Activated naive CD4-positive, alpha-beta T cell treated with anti-CD3 and anti-CD28 coated beads for 36 hours (primary cell): ENCODE data around the gene SPHK2. TPM values are rescaled to one million over a fixed set of nuclear protein-coding genes. Genes with fewer than 3 reads are reported as not detected.
"Not testable (repeated sequence)": the region's sequence is repeated elsewhere in the genome, so short reads cannot be mapped to it uniquely, and the experiment has no call there.

Experiments
- CTCF ChIA-PET: fragments of 350-600 bp; sonication (Branson Sonifier 250); formaldehyde crosslinking; loops from one replicate; lab custom pipeline; 2021; ENCODE audit warnings: antibody characterized with exemption; lab: Charles Lee
- DNase-seq: peaks from one replicate; pipeline ENCODE4 v3.0.0-alpha.2; 2020
- H3K27ac Mint-ChIP-seq: one replicate; pipeline ENCODE4 v1.8.0; 2021; ENCODE audit warnings: mild to moderate bottlenecking, mixed read lengths
- H3K27me3 Mint-ChIP-seq: one replicate; pipeline ENCODE4 v1.8.0; 2021; ENCODE audit warnings: low read depth, mixed read lengths
- H3K36me3 Mint-ChIP-seq: one replicate; pipeline ENCODE4 v1.8.0; 2021; ENCODE audit warnings: low read depth, mixed read lengths
- H3K4me1 Mint-ChIP-seq: one replicate; pipeline ENCODE4 v1.8.0; 2021; ENCODE audit warnings: low read depth, mixed read lengths
- H3K4me3 Mint-ChIP-seq: one replicate; pipeline ENCODE4 v1.8.0; 2021; ENCODE audit warnings: mild to moderate bottlenecking, moderate library complexity, mixed read lengths
- H3K9me3 Mint-ChIP-seq: one replicate; pipeline ENCODE4 v1.8.0; 2021; ENCODE audit warnings: mixed read lengths
- intact Hi-C: fragments of 100-400 bp; cut with micrococcal nuclease; formaldehyde crosslinking; loops from one replicate; pipeline ENCODE4 v1.15.1; 2023
- total RNA-seq, 2 experiments: library from RNA; stranded (reverse); gene quantifications; one replicate each; pipeline ENCODE4 v1.2.3, GENCODE V29; 2021

The SPHK2 gene
- total RNA-seq, 2 experiments from 2014 or later = 20.1 to 20.6 TPM

GRCh38 chr19:48672994-48673393 lies 53.7 kb downstream of the SPHK2 start, which contains the start of gene NTN5:
Gene NTN5, minus strand, starts transcription at chr19:48673017. Its CDS starts 2,031 bp downstream, at chr19:48670986.
- Mint-ChIP-seq H3K9me3 (no peaks in the 10 kb centered on the region), H3K36me3 (no peaks in the 10 kb centered on the region), H3K27me3 (no peaks in the 10 kb centered on the region), H3K27ac (no peak within 1 kb of the TSS), H3K4me1 (peaks cover 5% of the 10 kb centered on the region), H3K4me3 (no peak within 1 kb of the TSS)
- CTCF ChIA-PET = interaction anchor here (0.6 kb wide), 1 partner anchor 603 kb away, joined by 5 read pairs; no protein-coding TSS in a partner anchor
- no peak for DNase-seq
- intact Hi-C loops = no loop called here

DNA sequence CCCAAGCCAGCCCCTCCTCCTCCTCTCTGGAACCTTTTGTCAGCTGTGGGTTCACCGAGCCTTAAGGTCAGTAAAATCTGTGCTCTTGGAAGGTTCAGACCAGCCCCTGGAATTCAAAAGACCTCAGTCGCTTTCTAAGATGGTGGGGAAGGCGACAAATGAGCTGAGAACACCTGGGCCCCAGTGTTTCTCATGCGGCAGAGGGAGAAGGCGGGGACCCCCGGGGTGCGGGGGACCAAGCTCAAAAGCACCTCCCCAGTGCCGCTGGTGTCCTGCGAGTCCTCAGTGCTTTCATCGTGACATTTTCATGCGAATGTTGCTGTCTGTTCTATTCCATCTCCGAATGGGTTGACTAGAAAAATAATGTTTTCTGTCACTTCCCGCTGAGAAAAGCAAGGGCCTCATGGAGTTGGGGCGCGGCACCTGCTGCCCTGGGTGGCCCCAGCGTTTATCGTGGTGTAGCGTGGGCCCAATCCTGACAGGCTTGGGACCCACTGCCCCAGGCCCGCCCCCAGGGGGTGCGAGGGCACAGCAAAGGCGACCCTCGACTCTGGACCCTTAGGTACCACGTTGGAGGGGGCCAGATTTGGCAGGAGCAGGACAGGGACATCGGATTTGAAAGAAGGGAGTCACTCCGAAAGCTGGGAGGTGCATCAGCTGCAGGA lies 54.3 kb downstream of the SPHK2 start:
- Mint-ChIP-seq H3K9me3 (no peaks in the 10 kb centered on the region), H3K27ac (no peak overlapping the region), H3K36me3 (no peaks in the 10 kb centered on the region), H3K4me3 (no peak overlapping the region), H3K4me1 (peaks cover 5% of the 10 kb centered on the region), H3K27me3 (no peaks in the 10 kb centered on the region)
- intact Hi-C loops = no loop called here
- CTCF ChIA-PET = interaction anchor here (0.6 to 2.6 kb wide), 6 partner anchors 9 to 602 kb away, joined by 5 to 17 read pairs (median 6); partner anchors contain the start of genes CA11 and FUT2
- DNase-seq = no peak

DNA sequence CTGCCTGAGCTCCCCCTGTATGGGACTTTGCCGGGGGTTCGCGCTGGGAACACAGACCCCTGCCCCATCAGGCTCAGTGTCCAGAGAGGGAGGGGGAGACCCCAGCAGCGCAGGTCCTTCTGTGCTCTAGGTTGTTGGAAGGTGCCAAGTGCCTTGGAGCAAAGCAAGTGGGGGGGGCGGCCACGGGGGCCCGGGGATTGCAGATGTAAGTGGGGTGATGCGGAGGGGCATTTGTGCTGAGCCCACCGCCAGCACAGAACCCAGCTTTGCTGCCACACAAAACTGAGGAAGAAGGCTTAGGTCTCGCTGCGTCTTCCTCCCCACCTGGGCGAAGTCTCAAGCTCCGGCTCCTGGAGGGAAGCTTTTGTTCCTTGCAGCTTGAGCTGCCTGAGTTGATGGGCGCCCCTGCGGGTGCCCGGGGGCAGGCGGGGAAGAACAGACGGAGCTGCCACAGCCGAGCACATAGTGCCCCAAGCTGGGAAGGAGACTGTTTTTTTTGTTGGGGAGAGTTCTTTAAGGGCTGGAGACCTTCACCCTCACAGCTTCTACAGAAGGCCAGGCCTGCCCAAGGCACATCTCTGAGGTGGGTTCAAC lies 55.0 kb downstream of the SPHK2 start:
- DNase-seq = no peak
- no peaks in the 10 kb centered on the region for H3K9me3 Mint-ChIP-seq
- H3K27ac Mint-ChIP-seq = no peak overlapping the region
- H3K4me3 Mint-ChIP-seq = no peak overlapping the region
- no peaks in the 10 kb centered on the region for H3K36me3 Mint-ChIP-seq
- CTCF ChIA-PET = interaction anchor here (0.7 to 2.7 kb wide), 11 partner anchors 9 to 114 kb away, joined by 3 to 17 read pairs (median 6); partner anchors contain the start of genes CA11 and FUT2
- no peaks in the 10 kb centered on the region for H3K27me3 Mint-ChIP-seq
- intact Hi-C loops = no loop called here
- H3K4me1 Mint-ChIP-seq = peaks cover 5% of the 10 kb centered on the region

DNA sequence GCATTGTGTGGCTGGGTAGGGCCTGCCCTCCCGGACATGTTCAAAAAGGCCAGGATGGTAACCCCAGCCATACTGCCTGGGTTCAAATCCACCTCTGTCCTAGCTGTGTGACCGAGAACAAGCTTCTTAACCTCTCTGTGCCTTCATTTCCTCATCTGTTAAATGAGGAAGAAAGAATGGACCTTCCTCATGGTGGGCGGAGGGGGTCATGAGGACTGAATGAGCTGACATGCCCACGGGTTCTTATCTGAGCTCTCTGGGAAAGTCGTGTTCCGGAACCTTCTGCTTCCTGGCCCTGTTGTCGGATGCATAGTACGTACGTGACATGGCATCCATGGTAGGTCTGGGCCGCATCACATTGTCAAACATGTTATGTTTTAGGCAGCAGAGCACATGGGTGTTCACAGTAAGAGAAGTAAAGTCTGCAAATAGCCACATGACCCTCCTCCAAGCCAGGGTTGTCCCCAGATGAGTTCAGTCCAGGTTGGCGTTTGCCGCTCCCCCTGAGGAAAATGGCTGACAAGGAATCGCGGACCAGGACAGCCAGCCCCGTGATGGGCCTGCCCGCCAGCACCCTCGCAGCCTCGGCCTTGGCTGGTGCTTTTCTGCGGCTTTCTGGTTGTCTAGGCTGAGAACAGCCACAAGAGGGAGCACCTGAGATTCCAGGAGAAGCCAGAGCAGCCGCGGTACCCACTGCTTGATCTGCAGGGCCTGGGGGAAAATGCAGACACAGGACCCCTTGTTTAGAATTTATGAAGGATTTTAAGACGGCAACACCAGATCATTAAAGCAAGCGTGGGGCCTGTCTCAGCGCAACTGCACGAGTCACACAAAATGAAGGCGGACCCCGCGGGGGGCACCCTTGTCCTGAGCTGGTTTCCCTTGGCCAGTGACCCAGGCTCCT lies 55.9 kb downstream of the SPHK2 start:
- Mint-ChIP-seq H3K36me3 (no peaks in the 10 kb centered on the region), H3K4me3 (no peak overlapping the region), H3K4me1 (peaks cover 5% of the 10 kb centered on the region), H3K27me3 (no peaks in the 10 kb centered on the region), H3K9me3 (no peaks in the 10 kb centered on the region), H3K27ac (no peak overlapping the region)
- DNase-seq = peak; percentile 86
- CTCF ChIA-PET = interaction anchor here (0.7 to 2.7 kb wide), 14 partner anchors 10 to 226 kb away, joined by 3 to 17 read pairs (median 5); partner anchors contain the start of genes CA11 and FUT2
- intact Hi-C loops = loop anchor here (1.0 kb wide), 2 partner anchors 29 to 63 kb away; partner anchors contain the start of gene CA11

DNA sequence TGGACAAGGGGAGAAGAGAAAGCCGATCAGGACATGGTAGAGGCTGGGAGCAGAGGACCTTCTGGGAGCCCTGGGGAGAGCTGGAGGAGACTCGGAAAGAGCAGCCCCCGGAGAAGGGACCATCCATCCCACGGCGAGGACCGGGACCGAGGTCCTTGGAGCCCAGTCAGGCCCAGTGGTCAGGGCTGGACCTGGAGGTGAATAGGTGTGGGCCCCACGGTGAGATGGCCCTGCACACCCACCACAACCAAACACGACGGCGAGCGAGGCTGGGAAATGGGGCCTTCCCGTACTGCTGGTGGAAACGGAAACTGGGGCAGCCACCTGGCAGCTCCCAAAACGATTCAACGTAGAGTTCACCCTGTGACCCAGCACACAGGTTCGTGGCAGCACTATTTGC lies 57.2 kb downstream of the SPHK2 start:
- CTCF ChIA-PET = interaction anchor here (1.4 to 2.7 kb wide), 2 partner anchors 16 to 186 kb away, joined by 9 read pairs; no protein-coding TSS in a partner anchor
- no peak for DNase-seq
- intact Hi-C loops = no loop called here
- H3K36me3 Mint-ChIP-seq = no peaks in the 10 kb centered on the region
- H3K27me3 Mint-ChIP-seq = no peaks in the 10 kb centered on the region
- H3K9me3 Mint-ChIP-seq = no peaks in the 10 kb centered on the region
- H3K4me1 Mint-ChIP-seq = peaks cover 5% of the 10 kb centered on the region
- H3K27ac Mint-ChIP-seq = no peak overlapping the region
- no peak overlapping the region for H3K4me3 Mint-ChIP-seq

DNA sequence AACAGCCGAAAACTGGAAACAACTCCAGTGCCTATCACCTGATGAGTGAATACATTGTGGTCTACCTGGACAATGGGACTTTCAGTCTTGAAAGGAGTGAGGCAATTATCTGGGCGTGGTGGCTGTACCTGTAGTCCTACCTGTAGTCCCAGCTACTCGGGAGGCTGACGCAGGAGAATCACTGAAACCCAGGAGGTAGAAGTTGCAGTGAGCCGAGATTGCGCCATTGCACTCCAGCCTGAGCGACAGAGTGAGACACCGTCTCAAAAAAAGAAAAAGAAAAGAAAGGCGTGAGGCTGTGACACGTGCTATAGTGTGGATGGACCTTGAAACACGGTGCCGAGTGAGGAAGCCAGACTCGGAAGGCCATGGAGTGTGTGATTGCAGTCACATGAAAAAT lies 57.6 kb downstream of the SPHK2 start:
- intact Hi-C loops = no loop called here
- Mint-ChIP-seq H3K27ac (no peak overlapping the region), H3K36me3 (no peaks in the 10 kb centered on the region), H3K4me3 (no peak overlapping the region), H3K4me1 (peaks cover 5% of the 10 kb centered on the region), H3K27me3 (no peaks in the 10 kb centered on the region), H3K9me3 (no peaks in the 10 kb centered on the region)
- CTCF ChIA-PET = interaction anchor here (1.4 kb wide), 1 partner anchor 187 kb away, joined by 9 read pairs; no protein-coding TSS in a partner anchor
- DNase-seq = no peak

- Mint-ChIP-seq H3K4me1 (peaks cover 5% of the 10 kb centered on the region), H3K9me3 (no peaks in the 10 kb centered on the region), H3K36me3 (no peaks in the 10 kb centered on the region), H3K27ac (no peak overlapping the region), H3K27me3 (no peaks in the 10 kb centered on the region), H3K4me3 (no peak overlapping the region)
- CTCF ChIA-PET = interaction anchor here (0.7 to 1.2 kb wide), 3 partner anchors 12 to 404 kb away, joined by 3 to 5 read pairs (median 3); partner anchors contain the start of gene CA11
- intact Hi-C loops = no loop called here
- DNase-seq = no peak
Observed at GRCh38 chr19:48678201-48678600, 58.9 kb downstream of the SPHK2 start.

DNA sequence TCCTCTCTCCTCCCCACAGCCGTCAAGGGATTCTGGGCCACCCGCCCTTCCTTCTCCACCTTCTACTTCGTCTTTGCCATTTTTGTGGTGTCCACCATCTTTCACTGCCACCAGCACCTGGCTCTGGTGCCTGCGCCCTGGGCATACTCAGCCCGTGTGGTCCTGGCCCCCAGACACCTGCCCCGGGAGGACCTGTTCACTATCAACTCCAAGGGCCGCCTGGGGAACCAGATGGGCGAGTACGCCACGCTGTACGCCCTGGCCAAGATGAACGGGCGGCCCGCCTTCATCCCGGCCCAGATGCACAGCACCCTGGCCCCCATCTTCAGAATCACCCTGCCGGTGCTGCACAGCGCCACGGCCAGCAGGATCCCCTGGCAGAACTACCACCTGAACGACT lies 60.7 kb downstream of the SPHK2 start:
- CTCF ChIA-PET, DNase-seq, H3K9me3 Mint-ChIP-seq, H3K27ac Mint-ChIP-seq, H3K4me3 Mint-ChIP-seq, H3K4me1 Mint-ChIP-seq, H3K36me3 Mint-ChIP-seq, H3K27me3 Mint-ChIP-seq, intact Hi-C loops: not testable (repeated sequence)

Other genes starting within 250 kb of the SPHK2 start
- 10 to 100 TPM; 81.5 to 83.8 TPM for gene KDELR1, start 228.0 kb upstream of the SPHK2 start, total RNA-seq
- gene GRIN2D, start 225.8 kb upstream of the SPHK2 start, total RNA-seq = under 1 TPM; 0.05 to 0.07 TPM
- gene GRWD1, start 173.5 kb upstream of the SPHK2 start, total RNA-seq = 10 to 100 TPM; 32.4 to 36.0 TPM
- 1 to 10 TPM; 1.7 to 1.8 TPM for gene KCNJ14, start 163.9 kb upstream of the SPHK2 start, total RNA-seq
- gene CYTH2, start 150.1 kb upstream of the SPHK2 start, total RNA-seq = 10 to 100 TPM; 36.7 to 38.0 TPM
- gene LMTK3, start 107.7 kb upstream of the SPHK2 start, total RNA-seq = 1 to 10 TPM; 2.3 to 2.6 TPM
- not detected for gene SULT2B1, start 67.3 kb upstream of the SPHK2 start, total RNA-seq
- gene SPACA4, start 12.8 kb upstream of the SPHK2 start, total RNA-seq = not detected
- gene FAM83E, start 4.4 kb upstream of the SPHK2 start, total RNA-seq = 1 to 10 TPM; 2.0 TPM
- gene RPL18, start 328 bp upstream of the SPHK2 start, total RNA-seq = 1,000 to 10,000 TPM; 2,373 to 2,473 TPM
- gene DBP, start 17.9 kb downstream of the SPHK2 start, total RNA-seq = 1 to 10 TPM; 7.8 to 9.7 TPM
- 10 to 100 TPM; 12.0 to 14.9 TPM for gene CA11, start 26.7 kb downstream of the SPHK2 start, total RNA-seq
- under 1 TPM in 1 of 2 experiments, not detected in 1; 0.17 TPM for gene NTN5, start 53.5 kb downstream of the SPHK2 start, total RNA-seq
- gene FUT2, start 76.5 kb downstream of the SPHK2 start, total RNA-seq = not detected
- under 1 TPM; 0.44 to 0.57 TPM for gene MAMSTR, start 100.2 kb downstream of the SPHK2 start, total RNA-seq
- gene RASIP1, start 121.1 kb downstream of the SPHK2 start, total RNA-seq = under 1 TPM in 1 of 2 experiments, not detected in 1; 0.17 TPM
- gene IZUMO1, start 127.4 kb downstream of the SPHK2 start, total RNA-seq = not detected
- under 1 TPM; 0.07 to 0.12 TPM for gene FUT1, start 133.1 kb downstream of the SPHK2 start, total RNA-seq
- gene FGF21, start 136.0 kb downstream of the SPHK2 start, total RNA-seq = not detected
- 10 to 100 TPM; 66.4 to 66.8 TPM for gene BCAT2, start 191.5 kb downstream of the SPHK2 start, total RNA-seq
- under 1 TPM in 1 of 2 experiments, not detected in 1; 0.50 TPM for gene HSD17B14, start 217.0 kb downstream of the SPHK2 start, total RNA-seq
- 1 to 10 TPM; 8.3 to 8.8 TPM for gene PLEKHA4, start 249.1 kb downstream of the SPHK2 start, total RNA-seq